Activated CD4-positive, alpha-beta memory T cell treated with anti-CD3 and anti-CD28 coated beads, Interleukin-2, amount 10 ng/mL, durations not matched to agents 7 days and 5 days (primary cell): ENCODE data around the gene CEBPE. TPM values are rescaled to one million over a fixed set of nuclear protein-coding genes. Genes with fewer than 3 reads are reported as not detected.

Source experiments
- total RNA-seq, 2 experiments: library from RNA; stranded (reverse); gene quantifications; one replicate each; pipeline ENCODE4 v1.2.3, GENCODE V29; 2021

CEBPE gene
- total RNA-seq, 2 experiments from 2014 or later, result 0.25 to 0.83 TPM

Other genes starting within 250 kb of the CEBPE start
- gene LRP10, start 247.5 kb downstream of the CEBPE start, total RNA-seq, result 10 to 100 TPM; 88.5 to 98.6 TPM
- gene REM2, start 236.0 kb downstream of the CEBPE start, total RNA-seq, result 1 to 10 TPM in 1 of 2 experiments, under 1 TPM in 1; 0.98 to 1.2 TPM
- gene RBM23, start 200.1 kb downstream of the CEBPE start, total RNA-seq, result 10 to 100 TPM; 71.8 to 73.5 TPM
- gene PRMT5, start 189.9 kb downstream of the CEBPE start, total RNA-seq, result 10 to 100 TPM; 46.3 to 49.8 TPM
- gene HAUS4, start 162.2 kb downstream of the CEBPE start, total RNA-seq, result 10 to 100 TPM; 60.2 to 66.5 TPM
- 1 to 10 TPM; 1.2 to 1.3 TPM for gene AJUBA, start 136.7 kb downstream of the CEBPE start, total RNA-seq
- gene C14orf93, start 109.1 kb downstream of the CEBPE start, total RNA-seq, result 10 to 100 TPM in 1 of 2 experiments, 1 to 10 TPM in 1; 9.4 to 10.4 TPM
- 10 to 100 TPM; 55.0 to 57.5 TPM for gene PSMB5, start 84.4 kb downstream of the CEBPE start, total RNA-seq
- gene PSMB11, start 77.0 kb downstream of the CEBPE start, total RNA-seq, result not detected
- 1 to 10 TPM; 1.6 to 2.0 TPM for gene CDH24, start 61.7 kb downstream of the CEBPE start, total RNA-seq
- gene ACIN1, start 24.1 kb downstream of the CEBPE start, total RNA-seq, result 100 to 1,000 TPM; 166 to 167 TPM
- 10 to 100 TPM; 49.2 to 55.5 TPM for gene C14orf119, start 23.8 kb downstream of the CEBPE start, total RNA-seq
- not detected for gene CIROP, start 14.3 kb downstream of the CEBPE start, total RNA-seq
- under 1 TPM; 0.76 to 0.93 TPM for gene SLC7A8, start 64.4 kb upstream of the CEBPE start, total RNA-seq
- not detected for gene RNF212B, start 118.7 kb upstream of the CEBPE start, total RNA-seq
- gene HOMEZ, start 166.9 kb upstream of the CEBPE start, total RNA-seq, result 10 to 100 TPM; 11.7 to 11.9 TPM
- gene PPP1R3E, start 183.6 kb upstream of the CEBPE start, total RNA-seq, result 10 to 100 TPM; 29.7 to 34.4 TPM
- 1 to 10 TPM; 2.1 to 4.1 TPM for gene BCL2L2, start 187.6 kb upstream of the CEBPE start, total RNA-seq
- 100 to 1,000 TPM; 194 to 198 TPM for gene PABPN1, start 202.2 kb upstream of the CEBPE start, total RNA-seq
- 1 to 10 TPM; 2.0 TPM for gene SLC22A17, start 233.6 kb upstream of the CEBPE start, total RNA-seq
- not detected for gene EFS, start 245.9 kb upstream of the CEBPE start, total RNA-seq